GM23248 (cell line): ENCODE measurements around the gene KLHDC4. TPM values are rescaled to one million over a fixed set of nuclear protein-coding genes. Genes with fewer than 3 reads are reported as not detected.

Experiments used
- DNase-seq: peaks from one replicate; pipeline ENCODE4 v3.0.0-alpha.2; 2015
- H2AFZ ChIP-seq: fragments of 200-600 bp; sonication (generic); 2 replicates; pipeline ENCODE4 v1.6.1; 2016; ENCODE audit warnings: antibody characterized with exemption
- H3F3A ChIP-seq: fragments of 200-600 bp; sonication (generic); 2 replicates; pipeline ENCODE4 v1.6.1; 2016; ENCODE audit warnings: mild to moderate bottlenecking, antibody characterized with exemption, mixed run types; ENCODE audit not compliant: insufficient read depth
- H3K27ac ChIP-seq: fragments of 200-600 bp; sonication (generic); 2 replicates; pipeline ENCODE4 v1.5.1; 2016; ENCODE audit warnings: mild to moderate bottlenecking
- H3K27me3 ChIP-seq: fragments of 200-600 bp; sonication (generic); replicated peaks from 2 replicates; pipeline ENCODE4 v1.6.1; 2016; ENCODE audit warnings: mild to moderate bottlenecking; ENCODE audit not compliant: insufficient read depth
- H3K36me3 ChIP-seq: fragments of 200-600 bp; sonication (generic); 2 replicates; pipeline ENCODE4 v1.6.1; 2016; ENCODE audit warnings: low read depth, mild to moderate bottlenecking
- H3K4me1 ChIP-seq: fragments of 200-600 bp; sonication (generic); 2 replicates; pipeline ENCODE4 v1.6.1; 2016; ENCODE audit warnings: mild to moderate bottlenecking; ENCODE audit not compliant: insufficient read depth
- H3K4me2 ChIP-seq: fragments of 200-600 bp; sonication (generic); one replicate; pipeline ENCODE4 v1.6.1; 2016; ENCODE audit warnings: mild to moderate bottlenecking; ENCODE audit not compliant: unreplicated experiment
- H3K4me3 ChIP-seq: fragments of 200-600 bp; sonication (generic); 2 replicates; pipeline ENCODE4 v1.5.1; 2016; ENCODE audit warnings: mild to moderate bottlenecking
- H3K79me2 ChIP-seq: fragments of 200-600 bp; sonication (generic); 2 replicates; pipeline ENCODE4 v1.6.1; 2016; ENCODE audit warnings: mild to moderate bottlenecking; ENCODE audit not compliant: insufficient read depth
- H3K9ac ChIP-seq: fragments of 200-600 bp; sonication (generic); 2 replicates; pipeline ENCODE4 v1.6.1; 2016; ENCODE audit warnings: mild to moderate bottlenecking
- H3K9me2 ChIP-seq: fragments of 200-600 bp; sonication (generic); 2 replicates; pipeline ENCODE4 v1.6.1; 2016; ENCODE audit warnings: mixed run types, mild to moderate bottlenecking, moderate library complexity; ENCODE audit not compliant: insufficient read depth
- H3K9me3 ChIP-seq: fragments of 200-600 bp; sonication (generic); one replicate; pipeline ENCODE4 v1.6.1; 2017; ENCODE audit warnings: low read depth
- H4K20me1 ChIP-seq: fragments of 200-600 bp; sonication (generic); 2 replicates; pipeline ENCODE4 v1.6.0; 2016; ENCODE audit not compliant: insufficient read depth
- EZH2 ChIP-seq: fragments of 200-600 bp; sonication (generic); IDR thresholded peaks from 2 replicates; pipeline ENCODE4 v1.6.1; 2018; ENCODE audit warnings: antibody characterized with exemption, mild to moderate bottlenecking; ENCODE audit not compliant: insufficient read depth, poor library complexity, severe bottlenecking
- EZH2phosphoT487 ChIP-seq: fragments of 200-600 bp; sonication (generic); IDR thresholded peaks from 2 replicates; pipeline ENCODE4 v1.6.1; 2018; ENCODE audit warnings: antibody characterized with exemption, moderate library complexity, mild to moderate bottlenecking, low read depth; ENCODE audit not compliant: insufficient read depth
- WGBS, 2 experiments: methylation state at CpG; one replicate each; pipeline ENCODE4 v1.1.6; 2015 to 2017; ENCODE audit warnings: low lambda C conversion rate in 2 of 2, low coverage in 1 of 2; ENCODE audit errors: missing lambda C conversion rate in 2 of 2; 5-methylcytosine and 5-hydroxymethylcytosine counted together
- in situ Hi-C: fragments of 300-500 bp; cut with MboI; formaldehyde crosslinking; loops from 2 replicates; pipeline ENCODE4 v1.15.0; 2020
- polyA plus RNA-seq: library from polyadenylated mRNA; unstranded; fragments of >200 nt; fragmentation: Nextera tagmentation; extraction: Ambion mirVana; gene quantifications from 2 replicates; pipeline ENCODE4 v1.2.1, GENCODE V29; 2016
- total RNA-seq: library from RNA; depleted of rRNA; stranded (reverse); fragments of >200 nt; shearing (Covaris generic); gene quantifications from 2 replicates; pipeline ENCODE4 v1.2.3, GENCODE V29; 2014

Gene KLHDC4
- total and polyA plus RNA-seq, 2 experiments from 2014 or later, result 8.8 to 9.4 TPM

GRCh38 chr16:87715658-87716057, 50.1 kb downstream of the KLHDC4 start:
- TF ChIP-seq EZH2phosphoT487, result no peak
- TF ChIP-seq EZH2, result no peak
- H3F3A ChIP-seq, result no peaks in the 10 kb centered on the region
- no peaks in the 10 kb centered on the region for H3K79me2 ChIP-seq
- H3K9me3 ChIP-seq, result no peaks in the 10 kb centered on the region
- H3K4me1 ChIP-seq, result no peaks in the 10 kb centered on the region
- 94 to 97% methylated on average over 12 of the region's 12 CpGs for WGBS, 2 experiments
- no peaks in the 10 kb centered on the region for H3K9me2 ChIP-seq
- H3K27me3 ChIP-seq, result no peaks in the 10 kb centered on the region
- no peaks in the 10 kb centered on the region for H3K36me3 ChIP-seq
- H3K4me2 ChIP-seq, result no peak overlapping the region
- H2AFZ ChIP-seq, result no peak overlapping the region
- no peaks in the 10 kb centered on the region for H4K20me1 ChIP-seq
- no peak overlapping the region for H3K9ac ChIP-seq
- no peak overlapping the region for H3K27ac ChIP-seq
- DNase-seq, result no peak
- in situ Hi-C loops, result no loop called here
- H3K4me3 ChIP-seq, result no peak overlapping the region

- Histone ChIP-seq H3K27me3 (no peaks in the 10 kb centered on the region), H3K4me3 (no peak overlapping the region), H3K9me2 (no peaks in the 10 kb centered on the region), H3F3A (no peaks in the 10 kb centered on the region), H3K79me2 (no peaks in the 10 kb centered on the region), H3K4me2 (no peak overlapping the region), H3K27ac (no peak overlapping the region), H3K9me3 (no peaks in the 10 kb centered on the region), H4K20me1 (no peaks in the 10 kb centered on the region), H3K36me3 (no peaks in the 10 kb centered on the region), H2AFZ (no peak overlapping the region), H3K4me1 (no peaks in the 10 kb centered on the region), H3K9ac (no peak overlapping the region)
- WGBS, 2 experiments, result 98 to 99% methylated on average over 15 to 16 of the region's 16 CpGs
- TF ChIP-seq EZH2phosphoT487 (no peak), EZH2 (no peak)
- in situ Hi-C loops, result no loop called here
- no peak for DNase-seq
Measured at GRCh38 chr16:87715231-87715630, 50.6 kb downstream of the KLHDC4 start.

- WGBS, 2 experiments, result 93 to 94% methylated on average over 19 of the region's 19 CpGs
- H3K4me3 ChIP-seq, result no peak overlapping the region
- H2AFZ ChIP-seq, result no peak overlapping the region
- no peaks in the 10 kb centered on the region for H3K27me3 ChIP-seq
- no peaks in the 10 kb centered on the region for H3K9me3 ChIP-seq
- no peaks in the 10 kb centered on the region for H3K79me2 ChIP-seq
- H3K36me3 ChIP-seq, result no peaks in the 10 kb centered on the region
- H3K9ac ChIP-seq, result no peak overlapping the region
- in situ Hi-C loops, result no loop called here
- no peak overlapping the region for H3K4me2 ChIP-seq
- TF ChIP-seq EZH2 (no peak), EZH2phosphoT487 (no peak)
- H3F3A ChIP-seq, result no peaks in the 10 kb centered on the region
- no peaks in the 10 kb centered on the region for H3K4me1 ChIP-seq
- no peak for DNase-seq
- no peaks in the 10 kb centered on the region for H4K20me1 ChIP-seq
- H3K27ac ChIP-seq, result no peak overlapping the region
- H3K9me2 ChIP-seq, result no peaks in the 10 kb centered on the region
Measured at GRCh38 chr16:87713451-87714229, 52.1 kb downstream of the KLHDC4 start.

GRCh38 chr16:87712184-87712762, 53.5 kb downstream of the KLHDC4 start:
- no peak for DNase-seq
- no peaks in the 10 kb centered on the region for H3K36me3 ChIP-seq
- H3K4me2 ChIP-seq, result no peak overlapping the region

More at GRCh38 chr16:87712184-87712762, 53.5 kb downstream of the KLHDC4 start:
- TF ChIP-seq EZH2phosphoT487 (no peak), EZH2 (no peak)
- Histone ChIP-seq H2AFZ (no peak overlapping the region), H3K9me3 (no peaks in the 10 kb centered on the region), H3F3A (no peaks in the 10 kb centered on the region), H3K9me2 (no peaks in the 10 kb centered on the region), H3K79me2 (no peaks in the 10 kb centered on the region), H3K27me3 (no peaks in the 10 kb centered on the region), H3K4me1 (no peaks in the 10 kb centered on the region), H3K27ac (no peak overlapping the region), H3K4me3 (no peak overlapping the region), H3K9ac (no peak overlapping the region), H4K20me1 (no peaks in the 10 kb centered on the region)
- WGBS, 2 experiments, result 90 to 93% methylated on average over 14 of the region's 14 CpGs
- in situ Hi-C loops, result no loop called here
